GM23338 (cell line): ENCODE results near the gene CENPP.

Experiments used
- CTCF ChIP-seq, 2 experiments: fragments of 200-600 bp in 1 of 2; sonication (generic) in 1 of 2; conservative IDR thresholded peaks; 2 replicates each; pipeline versions ENCODE4 v1.5.1 to v1.6.1; 2016 to 2017; ENCODE audit warnings: antibody characterized with exemption in 2 of 2, low read depth in 2 of 2, mild to moderate bottlenecking in 2 of 2, moderate library complexity in 1 of 2
- ETS1 ChIP-seq: IDR thresholded peaks from 2 replicates; pipeline ENCODE4 v1.6.1; 2016; ENCODE audit warnings: antibody characterized with exemption
- EZH2 ChIP-seq: fragments of 200-600 bp; sonication (generic); IDR thresholded peaks from one replicate; pipeline ENCODE4 v1.8.0; 2017; ENCODE audit warnings: antibody characterized with exemption, mild to moderate bottlenecking, low read depth; ENCODE audit not compliant: unreplicated experiment
- EZH2phosphoT487 ChIP-seq: fragments of 200-600 bp; sonication (generic); IDR thresholded peaks from one replicate; pipeline ENCODE4 v1.8.1; 2018; ENCODE audit warnings: antibody characterized with exemption; ENCODE audit not compliant: unreplicated experiment
- POLR2AphosphoS5 ChIP-seq: IDR thresholded peaks from 2 replicates; pipeline ENCODE4 v1.6.1; 2016; ENCODE audit warnings: antibody characterized with exemption, low read depth

GRCh38 chr9:92589923-92590322 lies 264.2 kb downstream of the CENPP start:
- no peak for TF ChIP-seq EZH2
- TF ChIP-seq CTCF (conservative IDR thresholded peaks at IDR 0.05; ENCODE audit: low read depth in 2 of 2) = no peak
- no peak for TF ChIP-seq EZH2phosphoT487
- no peak for TF ChIP-seq POLR2AphosphoS5
- no peak for TF ChIP-seq ETS1
